DND-41 (cell line): ENCODE results near the gene RAD51B.

Experiments
- CTCF ChIP-seq: IDR thresholded peaks from 2 replicates; pipeline ENCODE4 v1.5.1; 2012; ENCODE audit warnings: borderline replicate concordance, low read length, moderate library complexity, mild to moderate bottlenecking; ENCODE audit not compliant: poor library complexity, severe bottlenecking; ENCODE audit errors: extremely low read depth
- EZH2 ChIP-seq: IDR thresholded peaks from 3 replicates; pipeline ENCODE4 v1.6.1; 2012; ENCODE audit warnings: borderline replicate concordance, low read depth, mild to moderate bottlenecking, moderate library complexity, low read length, inconsistent platforms; ENCODE audit not compliant: severe bottlenecking

- TF ChIP-seq CTCF (no peak), EZH2 (no peak)
These were observed 305.6 kb downstream of the RAD51B start for GRCh38 chr14:68124979-68125731.
